RPMI8226 (cell line): ENCODE data around the gene GABRR1.
"Not testable (repeated sequence)": the region's sequence is repeated elsewhere in the genome, so short reads cannot be mapped to it uniquely, and the experiment has no call there.

ENCODE experiments used
- DNase-seq: peaks from one replicate; pipeline ENCODE4 v3.0.0-alpha.2; 2015

Gene GABRR1

GRCh38 chr6:89148016-89148750, 69.0 kb downstream of the GABRR1 start:
- DNase-seq = no peak

GRCh38 chr6:89146718-89147700, 70.1 kb downstream of the GABRR1 start:
- DNase-seq = peak; percentile 59

- DNase-seq = peak; percentile 84
Observed at GRCh38 chr6:89145956-89146717, 71.0 kb downstream of the GABRR1 start, which contains the start of gene PM20D2. TSS of gene PM20D2 (plus strand) at chr6:89146055. CDS start at chr6:89146145, 90 bp downstream.

GRCh38 chr6:89145091-89145955, 71.8 kb downstream of the GABRR1 start:
- DNase-seq = peak; percentile 70

GRCh38 chr6:89144354-89144906, 72.7 kb downstream of the GABRR1 start:
- DNase-seq = no peak

GRCh38 chr6:89140347-89141156, 76.6 kb downstream of the GABRR1 start:
- no peak for DNase-seq

- no peak for DNase-seq
Observed at GRCh38 chr6:89139509-89140346, 77.4 kb downstream of the GABRR1 start.

- no peak for DNase-seq
Observed at GRCh38 chr6:89138173-89138572, 79.0 kb downstream of the GABRR1 start.

- DNase-seq = no peak
Observed at GRCh38 chr6:89134723-89135122, 82.4 kb downstream of the GABRR1 start.

- no peak for DNase-seq
Observed at GRCh38 chr6:89133981-89134380, 83.2 kb downstream of the GABRR1 start.

GRCh38 chr6:89132057-89132456, 85.1 kb downstream of the GABRR1 start:
- DNase-seq = no peak

GRCh38 chr6:89131599-89131998, 85.6 kb downstream of the GABRR1 start:
- no peak for DNase-seq

GRCh38 chr6:89128256-89128671, 88.9 kb downstream of the GABRR1 start:
- not testable (repeated sequence) for DNase-seq
